Endothelial cell of umbilical vein (primary cell): Measurements from ENCODE around the gene CAMSAP1. TPM values are rescaled to one million over a fixed set of nuclear protein-coding genes. Genes with fewer than 3 reads are reported as not detected.

Source experiments
- BruUV-seq: library from RNA; stranded (reverse); fragments of 400-500 nt; replicated peaks from 2 replicates; lab custom pipeline; 2021; lab: Mats Ljungman, UMichigan
- CTCF ChIA-PET: fragments of 300-600, 350-600 bp; sonication (Branson Sonifier 250); formaldehyde crosslinking; loops from one replicate; lab custom pipeline; 2021; ENCODE audit warnings: antibody characterized with exemption, inconsistent platforms; lab: Charles Lee
- POLR2A ChIA-PET: fragments of 300-600, 350-600 bp; sonication (Branson Sonifier 250); formaldehyde crosslinking; loops from one replicate; lab custom pipeline; 2021; ENCODE audit warnings: antibody characterized with exemption, inconsistent platforms; lab: Charles Lee
- DNase-seq: peaks from one replicate; pipeline ENCODE4 v3.0.0-alpha.2; 2011; ENCODE audit warnings: low read depth, low spot score
- FAIRE-seq: peaks from 2 replicates; lab custom pipeline; 2011; peaks lifted over from hg19 to GRCh38; lab: Jason Lieb, UNC
- H2AFZ ChIP-seq: 2 replicates; pipeline ENCODE4 v1.6.0; 2012; ENCODE audit warnings: low read depth, low read length, control low read depth, inconsistent platforms
- H3K27ac ChIP-seq: 2 replicates; pipeline ENCODE4 v1.5.1; 2011; ENCODE audit warnings: low read depth, mild to moderate bottlenecking, control low read depth, low read length, moderate library complexity; ENCODE audit not compliant: insufficient read depth
- H3K27me3 ChIP-seq, 2 experiments: 2 replicates each; pipeline versions ENCODE4 v1.6.0 to v1.6.1; 2011; ENCODE audit warnings: low read length in 2 of 2, mixed read lengths in 1 of 2; ENCODE audit not compliant: control insufficient read depth in 2 of 2, insufficient read depth in 2 of 2
- H3K36me3 ChIP-seq, 2 experiments: 2 replicates in 1 of 2; 3 replicates in 1 of 2; pipeline ENCODE4 v1.5.1; 2011; ENCODE audit warnings: low read length in 2 of 2, mild to moderate bottlenecking in 1 of 2, moderate library complexity in 1 of 2; ENCODE audit not compliant: control insufficient read depth in 2 of 2, insufficient read depth in 2 of 2; ENCODE audit errors: extremely low read depth in 1 of 2
- H3K4me1 ChIP-seq: 3 replicates; pipeline ENCODE4 v1.5.1; 2011; ENCODE audit warnings: mild to moderate bottlenecking, low read length; ENCODE audit not compliant: control insufficient read depth, insufficient read depth; ENCODE audit errors: extremely low read depth
- H3K4me2 ChIP-seq: 2 replicates; pipeline ENCODE4 v1.6.1; 2011; ENCODE audit warnings: low read length, control low read depth, mixed read lengths; ENCODE audit not compliant: insufficient read depth
- H3K4me3 ChIP-seq, 3 experiments: fragments of 200-600 bp in 1 of 3; sonication (generic), shearing (Covaris generic) in 1 of 3; replicated peaks in 1 of 3; 2 replicates each; pipeline ENCODE4 v1.5.1; 2011 to 2016; ENCODE audit warnings: control low read depth in 3 of 3, low read length in 3 of 3, mild to moderate bottlenecking in 2 of 3, inconsistent platforms in 1 of 3, low read depth in 1 of 3, moderate library complexity in 1 of 3; ENCODE audit not compliant: insufficient read depth in 1 of 3
- H3K79me2 ChIP-seq: 2 replicates; pipeline ENCODE4 v1.6.0; 2012; ENCODE audit warnings: low read length, inconsistent platforms; ENCODE audit not compliant: control insufficient read depth, insufficient read depth
- H3K9ac ChIP-seq: replicated peaks from 2 replicates; pipeline ENCODE3; 2011; ENCODE audit warnings: low read length, control low read depth; ENCODE audit not compliant: insufficient read depth; ENCODE audit errors: extremely low read depth
- H3K9me1 ChIP-seq: replicated peaks from 3 replicates; pipeline ENCODE4 v1.6.0; 2011; ENCODE audit warnings: mild to moderate bottlenecking, low read length; ENCODE audit not compliant: control insufficient read depth, insufficient read depth; ENCODE audit errors: extremely low read depth
- H3K9me3 ChIP-seq: replicated peaks from 2 replicates; pipeline ENCODE4 v1.5.1; 2012; ENCODE audit warnings: low read length, inconsistent platforms; ENCODE audit not compliant: control insufficient read depth, insufficient read depth
- H4K20me1 ChIP-seq: replicated peaks from 2 replicates; pipeline ENCODE3; 2011; ENCODE audit warnings: mild to moderate bottlenecking, low read length; ENCODE audit not compliant: control insufficient read depth, insufficient read depth; ENCODE audit errors: extremely low read depth
- CTCF ChIP-seq, 2 donors: IDR thresholded peaks; 1 replicate in 1 of 2; 2 replicates in 1 of 2; pipeline ENCODE4 v1.5.1; 2011; ENCODE audit warnings: low read length in 2 of 2, mild to moderate bottlenecking in 2 of 2, moderate library complexity in 2 of 2, control low read depth in 1 of 2, inconsistent platforms in 1 of 2, low read depth in 1 of 2; ENCODE audit not compliant: insufficient read depth in 1 of 2; ENCODE audit errors: extremely low read depth in 1 of 2
- EZH2 ChIP-seq: IDR thresholded peaks from 2 replicates; pipeline ENCODE4 v1.6.1; 2012; ENCODE audit warnings: borderline replicate concordance, low read depth, mild to moderate bottlenecking, moderate library complexity, low read length, inconsistent platforms; ENCODE audit not compliant: severe bottlenecking
- FOS ChIP-seq: IDR thresholded peaks from 2 replicates; pipeline ENCODE4 v1.6.1; 2011; ENCODE audit warnings: mild to moderate bottlenecking, low read length, moderate library complexity, borderline replicate concordance; ENCODE audit not compliant: insufficient read depth
- GATA2 ChIP-seq: IDR thresholded peaks from 2 replicates; pipeline ENCODE4 v1.7.0; 2011; ENCODE audit warnings: low read depth, mild to moderate bottlenecking, moderate library complexity, mixed read lengths, low read length; ENCODE audit not compliant: insufficient read length, insufficient read depth
- JUN ChIP-seq: IDR thresholded peaks from 2 replicates; pipeline ENCODE4 v1.6.1; 2011; ENCODE audit warnings: borderline replicate concordance, low read depth; ENCODE audit not compliant: insufficient read length, insufficient read depth
- MYC ChIP-seq: IDR thresholded peaks from one replicate; pipeline ENCODE4 v1.6.1; 2011; ENCODE audit warnings: mild to moderate bottlenecking, low read depth, low read length
- POLR2AphosphoS5 ChIP-seq: IDR thresholded peaks from 2 replicates; pipeline ENCODE4 v1.6.1; 2012; ENCODE audit warnings: low read depth, mild to moderate bottlenecking, control low read depth, low read length, moderate library complexity; ENCODE audit not compliant: insufficient read depth
- dilution Hi-C: fragments of 300-500 bp; cut with MboI; formaldehyde crosslinking; loops from one replicate; pipeline ENCODE4 v1.15.0; 2019; ENCODE audit warnings: low sequenced_read_pairs; ENCODE audit not compliant: extremely low pct_ligation_motif_present
- intact Hi-C: fragments of 100-400 bp; cut with micrococcal nuclease; formaldehyde crosslinking; loops from one replicate; pipeline ENCODE4 v1.10.0; 2022
- polyA plus RNA-seq, 4 experiments: library from polyadenylated mRNA; depleted of rRNA in 3 of 4; stranded (reverse) in 3 of 4; unstranded in 1 of 4; fragments of >200 nt; gene quantifications; 2 replicates each; pipeline versions ENCODE4 v1.2.1 to v1.2.3, GENCODE V29; 2011 to 2012; ENCODE audit warnings: missing spikeins in 1 of 4
- total RNA-seq: library from RNA; stranded (reverse); gene quantifications from 2 replicates; pipeline ENCODE4 v1.2.3, GENCODE V29; 2021
- TF ChIP-seq, protein P1 (sequence below): IDR thresholded peaks from 2 replicates; pipeline ENCODE4 v1.6.1; 2011; ENCODE audit not compliant: insufficient read depth, insufficient read length

The CAMSAP1 gene
- total and polyA plus RNA-seq, 2 donors (not counting 3 experiments of a cell fraction or from before 2014, with no cell fraction given): 8.1 to 25.5 TPM

DNA sequence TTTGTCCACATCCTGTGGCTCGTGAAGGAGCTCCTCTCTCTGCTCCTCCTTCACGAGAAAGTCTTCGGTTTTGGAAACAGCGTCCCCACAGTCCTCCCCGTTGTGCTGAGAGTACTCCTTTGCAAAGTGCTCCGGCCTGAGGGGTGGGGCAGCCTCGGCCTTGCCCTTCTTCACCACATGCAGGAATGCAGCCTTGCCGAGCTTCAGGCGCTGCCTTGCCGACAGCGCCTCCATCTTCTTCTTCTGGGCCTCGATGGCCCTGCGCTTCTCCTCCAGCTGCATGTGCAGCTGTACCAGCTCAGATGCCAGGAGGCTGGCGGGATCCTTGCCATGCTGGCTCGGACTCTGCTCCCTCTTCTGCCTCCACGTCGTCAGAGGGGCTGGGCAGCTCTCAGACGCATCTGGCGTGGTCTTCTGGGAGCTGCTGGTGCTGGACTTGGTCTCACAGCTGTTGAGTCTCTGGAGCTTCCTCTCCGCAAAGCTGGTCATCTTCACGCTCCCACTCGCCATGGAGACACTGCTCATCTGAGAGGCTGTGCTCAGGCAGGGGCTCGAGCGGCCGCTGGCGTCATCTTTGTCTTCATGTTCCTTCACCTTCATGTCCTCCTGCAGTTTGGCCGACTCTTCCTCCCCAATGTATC, 85.5 kb downstream of the CAMSAP1 start:
- no TSS peak for BruUV-seq
- Histone ChIP-seq H4K20me1 (no peaks in the 10 kb centered on the region), H3K4me1 (no peaks in the 10 kb centered on the region), H3K27ac (no peak overlapping the region), H3K36me3 (peaks cover 22 to 53% of the 10 kb centered on the region in 2 experiments), H3K9me3 (no peaks in the 10 kb centered on the region), H3K4me2 (no peak overlapping the region), H3K9me1 (no peaks in the 10 kb centered on the region), H3K4me3 (no peak overlapping the region), H2AFZ (no peak overlapping the region), H3K79me2 (peaks cover 9% of the 10 kb centered on the region), H3K27me3 (no peaks in the 10 kb centered on the region), H3K9ac (no peak overlapping the region)
- no peak for TF ChIP-seq POLR2AphosphoS5
- no peak for TF ChIP-seq EZH2
- TF ChIP-seq, protein P1, sequence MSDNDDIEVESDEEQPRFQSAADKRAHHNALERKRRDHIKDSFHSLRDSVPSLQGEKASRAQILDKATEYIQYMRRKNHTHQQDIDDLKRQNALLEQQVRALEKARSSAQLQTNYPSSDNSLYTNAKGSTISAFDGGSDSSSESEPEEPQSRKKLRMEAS: no peak
- no peak for TF ChIP-seq JUN
- TF ChIP-seq GATA2: no peak
- TF ChIP-seq FOS: no peak
- TF ChIP-seq MYC: no peak
- TF ChIP-seq CTCF (IDR thresholded peaks at IDR 0.05; ENCODE audit: extremely low read depth in 1 of 2, insufficient read depth in 1 of 2, low read depth in 1 of 2, low read length in 2 of 2): no peak
- dilution Hi-C loops: no loop called here
- CTCF ChIA-PET: interaction anchor here (0.8 kb wide), 1 partner anchor 24 kb away, joined by 3 read pairs; no protein-coding TSS in a partner anchor
- no peak for DNase-seq
- intact Hi-C loops: no loop called here
- FAIRE-seq: no peak
- POLR2A ChIA-PET: no interaction called here
